HepG2 (cell line): ENCODE results near the gene GGA1. TPM values are rescaled to one million over a fixed set of nuclear protein-coding genes. Genes with fewer than 3 reads are reported as not detected.

Source experiments
- CHD2 ChIP-seq: IDR thresholded peaks from 2 replicates; pipeline ENCODE4 v1.6.1; 2011; ENCODE audit warnings: low read depth, low read length, improper control_type of control experiment
- CREB1 ChIP-seq, 2 experiments: fragments of 450-650 bp in 1 of 2; IDR thresholded peaks; 2 replicates each; pipeline ENCODE4 v1.6.1; 2016 to 2017; ENCODE audit warnings: control low read depth in 1 of 2, mild to moderate bottlenecking in 1 of 2, missing compliant biosample characterization in 1 of 2, missing genetic modification characterization in 1 of 2
- HNRNPH1 ChIP-seq: fragments of 200-400 bp; formaldehyde crosslinking; optimal IDR thresholded peaks from 2 replicates; pipeline ENCODE3; 2017; ENCODE audit warnings: mild to moderate bottlenecking, low read depth, low read length
- KDM3A ChIP-seq: IDR thresholded peaks from 2 replicates; pipeline ENCODE4 v1.6.1; 2018; ENCODE audit warnings: low read depth, missing compliant biosample characterization
- MED13 ChIP-seq: sonication (generic); formaldehyde crosslinking; IDR thresholded peaks from 2 replicates; pipeline ENCODE4 v1.5.0; 2020; ENCODE audit warnings: missing genetic modification reagents
- MIER3 ChIP-seq: IDR thresholded peaks from 2 replicates; pipeline ENCODE4 v1.6.1; 2016; ENCODE audit warnings: missing compliant biosample characterization, borderline replicate concordance
- PCBP1 ChIP-seq: fragments of 200-400 bp; formaldehyde crosslinking; IDR thresholded peaks from 2 replicates; pipeline ENCODE4 v1.6.1; 2017; ENCODE audit warnings: mild to moderate bottlenecking, low read depth, low read length, borderline replicate concordance
- POGZ ChIP-seq: sonication (generic); formaldehyde crosslinking; IDR thresholded peaks from 2 replicates; pipeline ENCODE4 v1.4.0; 2020; ENCODE audit warnings: mild to moderate bottlenecking, missing genetic modification reagents
- SKI ChIP-seq: fragments of 450-650 bp; IDR thresholded peaks from one replicate; pipeline ENCODE4 v1.6.1; 2018; ENCODE audit warnings: mild to moderate bottlenecking; ENCODE audit not compliant: partially characterized antibody
- SOX13 ChIP-seq, 3 experiments: fragments of 450-650 bp in 1 of 3; sonication (generic) in 1 of 3; formaldehyde crosslinking in 1 of 3; IDR thresholded peaks in 2 of 3; conservative IDR thresholded peaks in 1 of 3; 2 replicates each; pipeline versions ENCODE4 v1.5.0 to v1.6.1; 2016 to 2020; ENCODE audit warnings: antibody characterized with exemption in 1 of 3, mild to moderate bottlenecking in 1 of 3, missing compliant biosample characterization in 1 of 3, missing genetic modification reagents in 1 of 3, moderate library complexity in 1 of 3
- YEATS2 ChIP-seq: sonication (generic); formaldehyde crosslinking; IDR thresholded peaks from 2 replicates; pipeline ENCODE4 v1.4.0; 2020; ENCODE audit warnings: missing genetic modification reagents, borderline replicate concordance
- YY1 ChIP-seq: IDR thresholded peaks from 2 replicates; pipeline ENCODE4 v1.6.1; 2011; ENCODE audit warnings: low read length, low read depth, moderate library complexity, mild to moderate bottlenecking; ENCODE audit not compliant: insufficient read depth, insufficient replicate concordance
- ZKSCAN1 ChIP-seq: fragments of 150-350 bp; IDR thresholded peaks from 2 replicates; pipeline ENCODE4 v1.6.1; 2014; ENCODE audit warnings: low read length
- ZNF354B ChIP-seq: sonication (generic); formaldehyde crosslinking; IDR thresholded peaks from 2 replicates; pipeline ENCODE4 v1.8.0; 2022; ENCODE audit warnings: mild to moderate bottlenecking, missing genetic modification reagents
- ZNF44 ChIP-seq: sonication (generic); formaldehyde crosslinking; IDR thresholded peaks from 2 replicates; pipeline ENCODE4 v1.5.1; 2020; ENCODE audit warnings: mild to moderate bottlenecking, missing genetic modification reagents
- ZNF619 ChIP-seq: sonication (generic); formaldehyde crosslinking; IDR thresholded peaks from 2 replicates; pipeline ENCODE4 v1.4.0; 2020; ENCODE audit warnings: mild to moderate bottlenecking, missing genetic modification reagents
- ZNF644 ChIP-seq: IDR thresholded peaks from 2 replicates; pipeline ENCODE4 v1.6.1; 2016; ENCODE audit warnings: low read depth
- ZSCAN31 ChIP-seq: sonication (generic); formaldehyde crosslinking; IDR thresholded peaks from 2 replicates; pipeline ENCODE4 v1.5.0; 2020; ENCODE audit warnings: low read depth, mild to moderate bottlenecking, missing genetic modification reagents
- polyA plus RNA-seq, 8 experiments: library from polyadenylated mRNA; depleted of rRNA in 3 of 8; stranded (reverse) in 7 of 8; unstranded in 1 of 8; fragments of >200 nt; fragmentation: Illumina TruSeq in 4 of 8; extraction: Trizol in 4 of 8; gene quantifications; 2 replicates each; pipeline versions ENCODE4 v1.2.1 to v1.2.3, GENCODE V29; 2011 to 2016; ENCODE audit warnings: low read depth in 4 of 8, missing spikeins in 1 of 8, mixed read lengths in 1 of 8; ENCODE audit not compliant: insufficient read depth in 1 of 8
- total RNA-seq, 5 experiments: library from RNA; depleted of rRNA; stranded (reverse); fragments of >200 nt; fragmentation: Illumina TruSeq; extraction: Trizol; gene quantifications; 2 replicates each; pipeline ENCODE4 v1.2.3, GENCODE V29; 2016; ENCODE audit warnings: low read depth in 1 of 5
- TF ChIP-seq, protein P1 (sequence below): IDR thresholded peaks from 2 replicates; pipeline ENCODE4 v1.6.1; 2016; ENCODE audit warnings: low read depth, borderline replicate concordance
- TF ChIP-seq, protein P2 (sequence below): fragments of 450-650 bp; IDR thresholded peaks from 2 replicates; pipeline ENCODE4 v1.6.1; 2017; ENCODE audit warnings: mild to moderate bottlenecking
- TF ChIP-seq, protein P3 (sequence below): IDR thresholded peaks from 2 replicates; pipeline ENCODE4 v1.6.1; 2012; ENCODE audit warnings: low read depth, low read length, improper control_type of control experiment

Gene GGA1
- total and polyA plus RNA-seq, 2 of the 13 experiments (the other 11 are each of a cell fraction or from before 2014, with no cell fraction given), result 29.1 to 87.2 TPM

DNA sequence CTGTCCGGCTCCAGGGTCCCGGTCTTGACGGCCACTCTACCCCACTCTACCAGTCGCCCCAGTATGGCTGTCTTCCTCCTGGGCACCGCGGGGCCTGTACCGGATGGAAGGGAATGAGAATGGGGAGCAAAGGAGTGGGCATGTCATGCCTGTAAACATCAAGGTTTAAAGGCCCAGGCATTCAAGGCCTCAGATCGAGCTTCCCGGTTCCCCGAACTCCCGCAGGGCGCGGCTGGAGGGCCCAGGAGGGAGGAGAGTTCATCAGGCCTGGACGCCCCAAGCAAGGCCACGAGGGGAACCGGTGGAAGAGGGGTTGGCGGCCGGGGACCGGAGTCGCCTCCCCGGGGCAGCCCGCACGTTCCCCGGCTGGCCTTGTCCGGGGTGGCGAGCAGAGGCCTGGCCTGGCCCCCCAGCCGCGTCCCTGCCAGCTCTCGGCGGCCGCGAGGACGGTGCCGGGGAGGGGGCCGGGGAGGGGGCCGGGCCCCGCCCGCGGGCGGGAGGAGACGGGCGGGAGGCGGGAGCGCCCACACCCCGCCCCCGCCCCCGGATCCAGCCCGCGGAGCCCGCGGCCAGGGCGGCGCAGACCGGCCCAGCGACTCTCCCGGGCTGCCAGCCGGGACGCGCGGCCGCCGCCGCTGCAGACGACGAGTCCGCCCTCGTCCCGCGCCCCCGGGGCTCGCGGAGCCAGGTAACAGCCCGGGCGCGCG is 48.6 kb upstream of the GGA1 start, which contains the start of gene CDC42EP1 (continued):
- TF ChIP-seq HNRNPH1 (no peak), MED13 (CRISPR knock-in tag) (no peak), CHD2 (no peak), SOX13 (IDR thresholded peaks at IDR 0.05) (no peak), SOX13 (CRISPR knock-in tag; conservative IDR thresholded peaks at IDR 0.05 in 1 of 2, IDR thresholded peaks at IDR 0.05 in 1 of 2) (peak in 1 of 2 experiments; percentile 23; a peak in 1 of 4 replicates), CREB1 (IDR thresholded peaks at IDR 0.05) (no peak), CREB1 (CRISPR knock-in tag; IDR thresholded peaks at IDR 0.05) (no peak), ZNF644 (no peak), ZNF354B (no peak), YEATS2 (CRISPR knock-in tag) (0 out of 2 replicates have a peak, but pooled peaks have one; percentile 24), MIER3 (CRISPR knock-in tag) (no peak), SKI (no peak), YY1 (peak; percentile 56), POGZ (CRISPR knock-in tag) (peak; percentile 59), ZNF44 (no peak; the same call in 1 of the 2 replicates), KDM3A (CRISPR knock-in tag) (no peak), ZNF619 (CRISPR knock-in tag) (no peak), ZSCAN31 (CRISPR knock-in tag) (peak; percentile 58), PCBP1 (no peak), ZKSCAN1 (no peak)
- TF ChIP-seq, protein P1, sequence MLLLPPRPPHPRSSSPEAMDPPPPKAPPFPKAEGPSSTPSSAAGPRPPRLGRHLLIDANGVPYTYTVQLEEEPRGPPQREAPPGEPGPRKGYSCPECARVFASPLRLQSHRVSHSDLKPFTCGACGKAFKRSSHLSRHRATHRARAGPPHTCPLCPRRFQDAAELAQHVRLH (CRISPR knock-in tag), result no peak
- TF ChIP-seq, protein P2, sequence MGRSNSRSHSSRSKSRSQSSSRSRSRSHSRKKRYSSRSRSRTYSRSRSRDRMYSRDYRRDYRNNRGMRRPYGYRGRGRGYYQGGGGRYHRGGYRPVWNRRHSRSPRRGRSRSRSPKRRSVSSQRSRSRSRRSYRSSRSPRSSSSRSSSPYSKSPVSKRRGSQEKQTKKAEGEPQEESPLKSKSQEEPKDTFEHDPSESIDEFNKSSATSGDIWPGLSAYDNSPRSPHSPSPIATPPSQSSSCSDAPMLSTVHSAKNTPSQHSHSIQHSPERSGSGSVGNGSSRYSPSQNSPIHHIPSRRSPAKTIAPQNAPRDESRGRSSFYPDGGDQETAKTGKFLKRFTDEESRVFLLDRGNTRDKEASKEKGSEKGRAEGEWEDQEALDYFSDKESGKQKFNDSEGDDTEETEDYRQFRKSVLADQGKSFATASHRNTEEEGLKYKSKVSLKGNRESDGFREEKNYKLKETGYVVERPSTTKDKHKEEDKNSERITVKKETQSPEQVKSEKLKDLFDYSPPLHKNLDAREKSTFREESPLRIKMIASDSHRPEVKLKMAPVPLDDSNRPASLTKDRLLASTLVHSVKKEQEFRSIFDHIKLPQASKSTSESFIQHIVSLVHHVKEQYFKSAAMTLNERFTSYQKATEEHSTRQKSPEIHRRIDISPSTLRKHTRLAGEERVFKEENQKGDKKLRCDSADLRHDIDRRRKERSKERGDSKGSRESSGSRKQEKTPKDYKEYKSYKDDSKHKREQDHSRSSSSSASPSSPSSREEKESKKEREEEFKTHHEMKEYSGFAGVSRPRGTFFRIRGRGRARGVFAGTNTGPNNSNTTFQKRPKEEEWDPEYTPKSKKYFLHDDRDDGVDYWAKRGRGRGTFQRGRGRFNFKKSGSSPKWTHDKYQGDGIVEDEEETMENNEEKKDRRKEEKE, result no peak
- TF ChIP-seq, protein P3, sequence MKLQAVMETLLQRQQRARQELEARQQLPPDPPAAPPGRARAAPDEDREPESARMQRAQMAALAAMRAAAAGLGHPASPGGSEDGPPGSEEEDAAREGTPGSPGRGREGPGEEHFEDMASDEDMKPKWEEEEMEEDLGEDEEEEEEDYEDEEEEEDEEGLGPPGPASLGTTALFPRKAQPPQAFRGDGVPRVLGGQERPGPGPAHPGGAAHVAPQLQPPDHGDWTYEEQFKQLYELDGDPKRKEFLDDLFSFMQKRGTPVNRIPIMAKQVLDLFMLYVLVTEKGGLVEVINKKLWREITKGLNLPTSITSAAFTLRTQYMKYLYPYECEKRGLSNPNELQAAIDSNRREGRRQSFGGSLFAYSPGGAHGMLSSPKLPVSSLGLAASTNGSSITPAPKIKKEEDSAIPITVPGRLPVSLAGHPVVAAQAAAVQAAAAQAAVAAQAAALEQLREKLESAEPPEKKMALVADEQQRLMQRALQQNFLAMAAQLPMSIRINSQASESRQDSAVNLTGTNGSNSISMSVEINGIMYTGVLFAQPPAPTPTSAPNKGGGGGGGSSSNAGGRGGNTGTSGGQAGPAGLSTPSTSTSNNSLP, result no peak
